Measurements from ENCODE around the gene MGLL.
"Not testable (repeated sequence)": the region's sequence is repeated elsewhere in the genome, so short reads cannot be mapped to it uniquely, and the experiment has no call there.

The MGLL gene

GRCh38 chr3:127671523-127672428 lies 150.5 kb downstream of the MGLL start:
- DNase-seq, result peak in 2 of 3 experiments; percentile 75 to 82

DNA sequence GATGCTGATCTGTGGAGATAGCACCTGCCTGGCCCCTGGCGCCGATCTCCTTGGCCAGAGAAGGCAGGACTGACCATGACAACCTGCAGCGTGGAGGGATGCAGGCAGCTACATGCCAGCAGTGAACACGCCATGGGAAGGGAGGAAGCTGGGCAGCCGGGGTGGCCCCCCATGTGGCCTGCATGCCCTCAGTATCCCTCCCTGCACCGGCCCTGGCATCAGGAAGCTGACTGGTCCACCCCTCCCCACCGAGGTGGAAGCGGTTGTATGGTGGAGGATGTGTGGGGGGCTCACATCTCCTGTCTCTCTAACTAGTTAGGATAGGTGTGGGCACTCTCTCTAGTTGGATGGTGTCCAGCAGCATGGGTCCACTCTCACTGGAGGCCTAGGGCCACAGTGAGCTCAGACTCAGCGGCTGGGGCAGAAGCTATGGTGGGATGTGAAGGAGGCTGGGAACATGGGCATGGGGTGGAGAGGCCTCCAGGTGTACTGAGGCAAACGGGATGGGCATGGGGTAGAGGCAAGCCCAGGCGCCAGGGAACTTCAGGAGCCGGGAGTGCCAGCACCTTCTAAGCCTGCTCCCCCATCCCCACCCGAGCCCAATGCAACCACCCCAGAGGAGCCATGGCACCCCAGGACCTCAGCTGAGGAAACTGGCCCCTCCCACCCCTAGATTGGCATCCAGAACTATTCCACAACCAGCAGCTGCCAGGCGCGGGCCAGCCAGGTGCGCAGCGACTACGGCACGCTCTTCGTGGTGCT lies 151.4 kb downstream of the MGLL start:
- DNase-seq, result no peak

DNA sequence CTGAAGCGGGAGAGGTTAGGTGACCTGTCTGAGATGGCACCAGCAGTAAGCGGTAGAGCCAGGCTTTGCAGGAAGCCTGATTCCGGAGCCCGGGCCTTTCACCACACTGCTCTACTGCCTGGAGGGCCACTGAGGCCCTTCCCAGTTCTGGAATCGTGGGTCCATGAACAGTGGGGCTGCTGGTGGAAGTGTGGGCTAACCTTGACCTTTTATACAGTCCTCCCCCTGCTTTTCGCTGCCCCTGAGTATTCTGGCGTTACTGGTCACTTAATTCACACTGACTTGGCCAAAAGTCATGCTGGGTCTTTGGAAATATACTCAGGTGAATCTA lies 152.1 kb downstream of the MGLL start:
- no peak for DNase-seq

DNA sequence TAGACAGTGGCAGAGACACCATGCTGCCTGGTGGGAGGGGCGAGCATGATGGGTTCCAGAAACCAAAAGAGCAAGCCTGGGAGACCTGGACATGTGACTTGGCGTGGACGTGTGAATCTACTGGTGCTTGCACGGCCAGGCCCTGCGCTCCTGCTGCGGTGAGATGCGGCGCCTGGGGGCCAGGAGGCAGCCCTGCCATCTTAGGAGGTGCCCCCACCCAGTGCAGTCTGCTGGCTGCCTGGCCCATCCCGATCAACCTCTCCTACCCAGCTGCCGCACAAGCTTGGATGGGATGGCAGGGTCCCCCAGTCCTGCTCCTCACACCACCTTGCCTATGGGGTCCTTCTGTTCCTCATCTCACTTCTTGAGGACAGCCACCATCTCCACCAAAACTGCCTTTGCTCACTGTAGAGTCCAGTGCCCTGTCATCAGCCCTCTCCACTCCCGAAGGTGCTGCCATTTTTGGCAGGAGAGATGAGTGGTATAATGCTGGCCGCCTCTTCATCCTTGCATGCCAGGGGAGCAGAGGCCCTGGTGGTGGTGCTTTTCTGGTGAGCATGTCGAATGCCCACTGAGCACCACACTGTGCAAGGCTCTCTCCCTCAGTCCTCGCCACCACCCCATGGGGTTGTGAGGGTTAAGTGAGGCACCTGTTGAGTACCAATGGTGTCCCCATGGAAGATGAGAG lies 152.6 kb downstream of the MGLL start:
- no peak for DNase-seq

GRCh38 chr3:127668906-127669305 lies 153.4 kb downstream of the MGLL start:
- no peak for DNase-seq

- DNase-seq, result peak in 2 of 3 experiments; percentile 62 to 89
These were observed 155.1 kb downstream of the MGLL start for GRCh38 chr3:127667119-127667681.

- no peak for DNase-seq
These were observed 155.6 kb downstream of the MGLL start for GRCh38 chr3:127666676-127667075.

- no peak for DNase-seq
These were observed 156.7 kb downstream of the MGLL start for GRCh38 chr3:127665586-127665985.

DNA sequence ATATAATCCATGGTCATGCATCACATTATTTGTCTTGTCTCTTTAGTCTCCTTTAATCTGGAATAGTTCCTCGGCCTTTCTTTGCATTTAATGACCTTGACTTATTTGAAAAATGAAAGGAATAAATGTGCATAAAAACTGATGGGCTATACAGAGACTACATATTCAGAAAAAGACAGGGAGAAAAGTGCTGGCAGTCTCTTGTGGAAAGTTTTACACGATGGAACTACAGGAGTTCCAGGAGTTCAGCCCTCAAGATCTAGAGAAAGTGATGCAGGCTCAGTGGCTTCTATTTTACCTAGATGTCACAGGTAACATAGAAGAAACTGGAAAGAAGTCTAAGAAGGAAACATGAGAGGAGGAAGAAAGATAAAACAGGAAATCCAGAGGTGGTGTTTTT lies 157.2 kb downstream of the MGLL start:
- DNase-seq, result no peak

- no peak for DNase-seq
These were observed 159.2 kb downstream of the MGLL start for GRCh38 chr3:127663151-127663550.

DNA sequence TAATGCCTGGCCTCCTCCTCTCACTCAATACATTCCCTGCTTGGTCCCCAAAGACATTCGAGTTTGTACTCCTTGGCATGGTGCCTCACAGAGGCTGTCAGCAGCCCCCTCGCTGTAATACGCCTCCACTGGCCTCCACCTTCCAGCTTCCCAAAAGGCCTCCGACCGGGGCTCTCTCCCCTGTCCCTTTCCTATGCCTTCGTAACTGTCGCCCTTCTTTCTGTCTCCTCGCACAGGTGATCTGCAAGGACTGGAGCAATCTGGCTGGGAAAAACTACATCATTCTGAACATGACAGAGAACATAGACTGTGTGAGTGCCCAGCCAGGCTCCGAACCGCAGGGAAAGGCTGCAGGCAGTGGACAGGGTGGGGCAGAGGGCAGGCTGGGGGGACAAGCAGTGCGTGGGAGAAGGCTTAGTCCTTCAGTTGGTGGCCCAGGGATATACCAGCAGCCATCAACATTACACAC lies 160.3 kb downstream of the MGLL start:
- no peak for DNase-seq

- DNase-seq, result no peak
These were observed 160.7 kb downstream of the MGLL start for GRCh38 chr3:127661600-127661999.

GRCh38 chr3:127660621-127661251 lies 161.6 kb downstream of the MGLL start:
- no peak for DNase-seq

DNA sequence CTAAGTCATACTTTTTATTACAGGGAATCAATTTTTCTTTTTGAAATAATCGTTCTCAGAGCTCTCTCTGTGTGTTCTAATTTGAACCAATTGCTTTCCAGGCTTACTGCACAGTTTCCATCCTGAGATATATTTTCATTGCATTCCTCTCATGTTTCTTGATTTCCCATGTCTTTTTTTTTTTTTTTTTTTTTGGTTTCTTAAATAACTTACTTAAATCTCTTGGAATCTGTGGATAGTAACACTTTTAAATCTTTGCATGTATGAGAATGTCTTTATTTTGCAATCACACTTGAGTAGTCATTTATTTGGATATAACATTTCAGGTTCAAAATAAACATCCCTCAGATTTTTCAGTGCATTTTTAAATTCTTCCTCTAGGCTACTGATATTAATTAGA lies 164.1 kb downstream of the MGLL start:
- DNase-seq, result no peak

GRCh38 chr3:127656906-127657305 lies 165.4 kb downstream of the MGLL start:
- no peak for DNase-seq

- no peak for DNase-seq
These were observed 166.7 kb downstream of the MGLL start for GRCh38 chr3:127655641-127656040.

GRCh38 chr3:127654993-127655392 lies 167.3 kb downstream of the MGLL start:
- not testable (repeated sequence) for DNase-seq

- peak in 1 of 3 experiments; percentile 41 for DNase-seq
These were observed 167.9 kb downstream of the MGLL start for GRCh38 chr3:127654374-127654773.

- DNase-seq, result peak; percentile 21 to 79 (median 41)
These were observed 169.9 kb downstream of the MGLL start for GRCh38 chr3:127652246-127652995.

- DNase-seq, result no peak
These were observed 170.7 kb downstream of the MGLL start for GRCh38 chr3:127651516-127652172.

DNA sequence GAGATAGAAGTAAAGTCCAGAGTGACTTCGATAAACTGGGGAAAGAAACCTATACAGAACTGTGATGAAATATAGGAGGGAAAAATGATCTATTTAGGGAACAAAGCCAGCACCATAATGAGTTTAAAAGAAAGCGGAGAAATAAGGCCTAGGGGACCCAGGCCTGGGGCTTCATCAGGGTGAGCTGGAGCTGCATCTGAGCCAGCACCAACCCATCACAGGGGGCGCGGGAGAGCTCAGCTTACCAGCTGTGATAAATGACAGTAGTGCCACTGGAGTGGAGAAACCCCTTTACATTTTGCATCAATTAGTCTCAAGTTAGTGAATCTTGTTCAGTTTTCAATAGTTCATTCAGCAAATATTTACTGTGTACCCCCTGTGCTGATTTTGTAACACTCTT lies 172.1 kb downstream of the MGLL start:
- DNase-seq, result no peak
